Neural cell (in vitro differentiated cells): ENCODE data around the gene LRRC73. TPM values are rescaled to one million over a fixed set of nuclear protein-coding genes. Genes with fewer than 3 reads are reported as not detected.

Experiments used
- H2AFZ ChIP-seq: fragments of 200-600, 300-800 bp; sonication (generic), shearing (Covaris generic); 2 replicates; pipeline ENCODE4 v1.6.0; 2014; ENCODE audit warnings: low read depth, mild to moderate bottlenecking, antibody characterized with exemption, low read length, moderate library complexity
- H3F3A ChIP-seq: fragments of 200-600 bp; shearing (Covaris generic); 2 replicates; pipeline ENCODE4 v1.6.1; 2016; ENCODE audit warnings: mild to moderate bottlenecking, moderate library complexity, mixed read lengths, antibody characterized with exemption, low read length; ENCODE audit not compliant: insufficient read depth, poor library complexity, severe bottlenecking
- H3K27ac ChIP-seq: fragments of 200-600, 300-800 bp; sonication (generic), shearing (Covaris generic); 2 replicates; pipeline ENCODE4 v1.5.1; 2014; ENCODE audit warnings: mild to moderate bottlenecking, low read length, moderate library complexity
- H3K27me3 ChIP-seq: fragments of 300-800, 200-600 bp; sonication (generic), shearing (Covaris generic); 2 replicates; pipeline ENCODE4 v1.6.0; 2014; ENCODE audit warnings: mild to moderate bottlenecking, low read depth, low read length, moderate library complexity; ENCODE audit not compliant: insufficient read depth
- H3K36me3 ChIP-seq: fragments of 300-800, 200-600 bp; sonication (generic), shearing (Covaris generic); 2 replicates; pipeline ENCODE4 v1.5.1; 2014; ENCODE audit warnings: mild to moderate bottlenecking, antibody characterized with exemption, low read length, moderate library complexity; ENCODE audit not compliant: insufficient read depth
- H3K4me2 ChIP-seq: fragments of 300-800, 200-600 bp; sonication (generic), shearing (Covaris generic); 2 replicates; pipeline ENCODE4 v1.6.0; 2014; ENCODE audit warnings: mild to moderate bottlenecking, low read length
- H3K4me3 ChIP-seq: fragments of 300-800, 200-600 bp; sonication (generic), shearing (Covaris generic); 2 replicates; pipeline ENCODE4 v1.5.1; 2014; ENCODE audit warnings: mild to moderate bottlenecking, low read length, moderate library complexity
- H3K79me2 ChIP-seq: fragments of 200-600 bp; shearing (Covaris generic); replicated peaks from 2 replicates; pipeline ENCODE4 v1.6.0; 2014; ENCODE audit warnings: mild to moderate bottlenecking, low read length, moderate library complexity; ENCODE audit not compliant: insufficient read depth
- H3K9ac ChIP-seq: fragments of 300-800, 200-600 bp; sonication (generic), shearing (Covaris generic); 2 replicates; pipeline ENCODE4 v1.6.1; 2016; ENCODE audit warnings: mild to moderate bottlenecking, low read length, mixed read lengths
- H3K9me2 ChIP-seq: fragments of 200-600 bp; shearing (Covaris generic); 2 replicates; pipeline ENCODE4 v1.6.1; 2016; ENCODE audit warnings: mild to moderate bottlenecking, low read length, mixed read lengths; ENCODE audit not compliant: insufficient read depth
- H3K9me3 ChIP-seq: fragments of 200-600, 300-800 bp; sonication (generic), shearing (Covaris generic); 2 replicates; pipeline ENCODE4 v1.6.1; 2016; ENCODE audit warnings: mild to moderate bottlenecking, mixed run types, low read length, moderate library complexity, mixed read lengths
- H4K20me1 ChIP-seq: fragments of 200-600 bp; shearing (Covaris generic); 2 replicates; pipeline ENCODE4 v1.6.1; 2016; ENCODE audit warnings: mild to moderate bottlenecking, mixed run types; ENCODE audit not compliant: insufficient read depth
- CTCF ChIP-seq: fragments of 450-650 bp; IDR thresholded peaks from 2 replicates; pipeline ENCODE4 v1.5.1; 2014; ENCODE audit warnings: antibody characterized with exemption, mild to moderate bottlenecking, moderate library complexity; ENCODE audit not compliant: poor library complexity, severe bottlenecking
- EP300 ChIP-seq: fragments of 450-650 bp; conservative IDR thresholded peaks from 2 replicates; pipeline ENCODE4 v1.6.1; 2014; ENCODE audit warnings: antibody characterized with exemption, mild to moderate bottlenecking, moderate library complexity; ENCODE audit not compliant: poor library complexity, severe bottlenecking
- EZH2 ChIP-seq: fragments of 200-600, 300-800 bp; shearing (Covaris generic), sonication (generic); IDR thresholded peaks from 2 replicates; pipeline ENCODE4 v1.6.1; 2014; ENCODE audit warnings: antibody characterized with exemption, low read length, borderline replicate concordance, mild to moderate bottlenecking; ENCODE audit not compliant: insufficient read depth, poor library complexity, severe bottlenecking
- MXI1 ChIP-seq: fragments of 450-650 bp; conservative IDR thresholded peaks from 2 replicates; pipeline ENCODE4 v1.6.1; 2014; ENCODE audit warnings: antibody characterized with exemption, mild to moderate bottlenecking; ENCODE audit not compliant: poor library complexity, severe bottlenecking
- POLR2AphosphoS5 ChIP-seq: IDR thresholded peaks from 2 replicates; pipeline ENCODE4 v1.6.1; 2012
- RAD21 ChIP-seq: fragments of 450-650 bp; conservative IDR thresholded peaks from 2 replicates; pipeline ENCODE4 v1.6.1; 2014; ENCODE audit warnings: antibody characterized with exemption, mild to moderate bottlenecking, moderate library complexity
- REST ChIP-seq: IDR thresholded peaks from 2 replicates; pipeline ENCODE4 v1.6.1; 2012; ENCODE audit warnings: borderline replicate concordance
- SMC3 ChIP-seq: fragments of 450-650 bp; conservative IDR thresholded peaks from 2 replicates; pipeline ENCODE4 v1.6.1; 2014; ENCODE audit warnings: antibody characterized with exemption, mild to moderate bottlenecking, moderate library complexity; ENCODE audit not compliant: poor library complexity
- TAF1 ChIP-seq: IDR thresholded peaks from 2 replicates; pipeline ENCODE4 v1.6.1; 2012; ENCODE audit warnings: low read depth
- polyA plus RNA-seq: library from polyadenylated mRNA; depleted of rRNA; stranded (reverse); fragments of >200 nt; gene quantifications from 2 replicates; pipeline ENCODE4 v1.2.3, GENCODE V29; 2014

The LRRC73 gene
- polyA plus RNA-seq, 1 donor from 2014 or later: 4.7 TPM

GRCh38 chr6:43502666-43503065 lies 7.5 kb downstream of the LRRC73 start:
- Histone ChIP-seq H3K9ac (no peak overlapping the region), H3K4me3 (no peak overlapping the region), H3K9me2 (no peaks in the 10 kb centered on the region), H3K27ac (no peak overlapping the region), H3K27me3 (no peaks in the 10 kb centered on the region), H3F3A (no peaks in the 10 kb centered on the region), H3K4me2 (no peak overlapping the region), H3K79me2 (no peaks in the 10 kb centered on the region), H2AFZ (no peak overlapping the region), H4K20me1 (no peaks in the 10 kb centered on the region), H3K9me3 (no peaks in the 10 kb centered on the region), H3K36me3 (no peaks in the 10 kb centered on the region)
- no peak for TF ChIP-seq CTCF
- no peak for TF ChIP-seq REST
- no peak for TF ChIP-seq POLR2AphosphoS5
- no peak for TF ChIP-seq EZH2
- no peak for TF ChIP-seq TAF1
- TF ChIP-seq RAD21: no peak
- no peak for TF ChIP-seq SMC3
- no peak for TF ChIP-seq MXI1
- TF ChIP-seq EP300: no peak

- TF ChIP-seq REST: no peak
- no peak for TF ChIP-seq EZH2
- TF ChIP-seq POLR2AphosphoS5: no peak
- TF ChIP-seq EP300: no peak
- TF ChIP-seq CTCF: no peak
- TF ChIP-seq MXI1: no peak
- TF ChIP-seq RAD21: no peak
- TF ChIP-seq SMC3: no peak
- no peak for TF ChIP-seq TAF1
- Histone ChIP-seq H3K27me3 (no peaks in the 10 kb centered on the region), H2AFZ (no peak overlapping the region), H3K79me2 (no peaks in the 10 kb centered on the region), H3K4me2 (no peak overlapping the region), H3K4me3 (no peak overlapping the region), H3F3A (no peaks in the 10 kb centered on the region), H3K9me3 (no peaks in the 10 kb centered on the region), H4K20me1 (no peaks in the 10 kb centered on the region), H3K27ac (no peak overlapping the region), H3K9ac (no peak overlapping the region), H3K9me2 (no peaks in the 10 kb centered on the region), H3K36me3 (no peaks in the 10 kb centered on the region)
Observed at GRCh38 chr6:43500921-43501320, 9.2 kb downstream of the LRRC73 start.
